HepG2 (cell line): ENCODE data around the gene STYK1. TPM values are rescaled to one million over a fixed set of nuclear protein-coding genes. Genes with fewer than 3 reads are reported as not detected.

Experiments
- HOXA9 ChIP-seq: sonication (generic); formaldehyde crosslinking; IDR thresholded peaks from 2 replicates; pipeline ENCODE4 v1.8.1; 2022; ENCODE audit warnings: missing genetic modification reagents, mild to moderate bottlenecking, moderate library complexity, borderline replicate concordance
- REXO4 ChIP-seq: sonication (generic); formaldehyde crosslinking; IDR thresholded peaks from 2 replicates; pipeline ENCODE4 v1.8.0; 2022; ENCODE audit warnings: missing genetic modification reagents, mild to moderate bottlenecking, borderline replicate concordance
- XRCC5 ChIP-seq: fragments of 200-400 bp; formaldehyde crosslinking; optimal IDR thresholded peaks from 2 replicates; pipeline ENCODE3; 2017; ENCODE audit warnings: mild to moderate bottlenecking, low read length
- ZBTB42 ChIP-seq: sonication (generic); formaldehyde crosslinking; IDR thresholded peaks from 2 replicates; pipeline ENCODE4 v1.5.0; 2020; ENCODE audit warnings: mild to moderate bottlenecking, missing genetic modification reagents
- ZNF253 ChIP-seq: sonication (generic); formaldehyde crosslinking; IDR thresholded peaks from 2 replicates; pipeline ENCODE4 v1.8.0; 2022; ENCODE audit warnings: mild to moderate bottlenecking, missing genetic modification reagents, borderline replicate concordance
- ZNF891 ChIP-seq: sonication (generic); formaldehyde crosslinking; IDR thresholded peaks from 2 replicates; pipeline ENCODE4 v1.5.0; 2020; ENCODE audit warnings: mild to moderate bottlenecking, missing genetic modification reagents
- polyA plus RNA-seq, 8 experiments: library from polyadenylated mRNA; depleted of rRNA in 3 of 8; stranded (reverse) in 7 of 8; unstranded in 1 of 8; fragments of >200 nt; fragmentation: Illumina TruSeq in 4 of 8; extraction: Trizol in 4 of 8; gene quantifications; 2 replicates each; pipeline versions ENCODE4 v1.2.1 to v1.2.3, GENCODE V29; 2011 to 2016; ENCODE audit warnings: low read depth in 4 of 8, missing spikeins in 1 of 8, mixed read lengths in 1 of 8; ENCODE audit not compliant: insufficient read depth in 1 of 8
- total RNA-seq, 5 experiments: library from RNA; depleted of rRNA; stranded (reverse); fragments of >200 nt; fragmentation: Illumina TruSeq; extraction: Trizol; gene quantifications; 2 replicates each; pipeline ENCODE4 v1.2.3, GENCODE V29; 2016; ENCODE audit warnings: low read depth in 1 of 5
- TF ChIP-seq, protein P1 (sequence below), 2 experiments: sonication (generic) in 1 of 2; formaldehyde crosslinking in 1 of 2; IDR thresholded peaks; 2 replicates each; pipeline versions ENCODE4 v1.6.1 to v1.9.0; 2014 to 2022; ENCODE audit warnings: antibody characterized with exemption in 1 of 2, borderline replicate concordance in 1 of 2, inconsistent platforms in 1 of 2, low read depth in 1 of 2, missing genetic modification reagents in 1 of 2
- TF ChIP-seq, protein P2 (sequence below): IDR thresholded peaks from 2 replicates; pipeline ENCODE4 v1.6.1; 2016; ENCODE audit warnings: low read depth, borderline replicate concordance
- TF ChIP-seq, protein P3 (sequence below), 2 experiments: fragments of 450-650 bp in 1 of 2; sonication (generic) in 1 of 2; formaldehyde crosslinking in 1 of 2; IDR thresholded peaks; 2 replicates each; pipeline versions ENCODE4 v1.6.1 to v1.8.0; 2016 to 2022; ENCODE audit warnings: antibody characterized with exemption in 1 of 2, mild to moderate bottlenecking in 1 of 2, missing genetic modification reagents in 1 of 2
- TF ChIP-seq, protein P4 (sequence below): sonication (generic); formaldehyde crosslinking; IDR thresholded peaks from 2 replicates; pipeline ENCODE4 v1.8.1; 2023; ENCODE audit warnings: missing genetic modification reagents, inconsistent platforms, borderline replicate concordance

STYK1 gene
- total and polyA plus RNA-seq, 2 of the 13 experiments (the other 11 are each of a cell fraction or from before 2014, with no cell fraction given): not detected

DNA sequence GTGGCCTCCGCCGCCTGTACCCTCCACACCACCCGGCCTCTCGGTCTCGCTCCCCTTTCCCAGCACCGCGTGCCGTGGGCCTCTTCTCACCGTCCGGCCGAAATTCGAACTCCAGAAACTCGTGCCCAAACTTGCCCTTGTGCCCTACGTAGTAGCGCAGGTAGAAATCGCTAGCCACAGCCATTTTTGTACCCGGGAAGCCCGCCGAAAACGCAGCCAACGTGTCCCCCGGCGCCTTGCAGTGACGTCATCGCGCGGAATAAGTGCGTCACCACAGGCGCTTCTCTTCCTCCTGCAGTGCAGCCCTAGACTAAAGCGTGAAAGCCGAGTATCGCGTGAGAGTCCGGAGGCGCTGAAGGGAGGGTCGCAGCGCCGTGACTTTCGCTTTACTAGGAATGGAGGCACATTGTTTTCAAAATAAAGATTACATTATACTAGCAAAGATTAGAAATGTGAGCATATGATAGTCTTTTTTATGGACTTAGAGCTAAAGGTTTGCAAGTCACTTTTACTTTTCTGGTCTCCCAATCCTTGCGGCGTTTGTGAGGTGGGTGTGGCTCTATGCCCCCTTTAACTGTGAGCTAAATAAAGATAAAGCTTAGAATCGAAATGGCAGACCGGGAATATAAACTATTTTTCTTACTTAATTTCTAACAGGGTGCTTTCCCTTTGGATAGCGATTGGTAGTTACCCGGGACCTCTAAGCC, 60.4 kb downstream of the STYK1 start, which contains the start of gene MAGOHB (continued):
- TF ChIP-seq, protein P1, sequence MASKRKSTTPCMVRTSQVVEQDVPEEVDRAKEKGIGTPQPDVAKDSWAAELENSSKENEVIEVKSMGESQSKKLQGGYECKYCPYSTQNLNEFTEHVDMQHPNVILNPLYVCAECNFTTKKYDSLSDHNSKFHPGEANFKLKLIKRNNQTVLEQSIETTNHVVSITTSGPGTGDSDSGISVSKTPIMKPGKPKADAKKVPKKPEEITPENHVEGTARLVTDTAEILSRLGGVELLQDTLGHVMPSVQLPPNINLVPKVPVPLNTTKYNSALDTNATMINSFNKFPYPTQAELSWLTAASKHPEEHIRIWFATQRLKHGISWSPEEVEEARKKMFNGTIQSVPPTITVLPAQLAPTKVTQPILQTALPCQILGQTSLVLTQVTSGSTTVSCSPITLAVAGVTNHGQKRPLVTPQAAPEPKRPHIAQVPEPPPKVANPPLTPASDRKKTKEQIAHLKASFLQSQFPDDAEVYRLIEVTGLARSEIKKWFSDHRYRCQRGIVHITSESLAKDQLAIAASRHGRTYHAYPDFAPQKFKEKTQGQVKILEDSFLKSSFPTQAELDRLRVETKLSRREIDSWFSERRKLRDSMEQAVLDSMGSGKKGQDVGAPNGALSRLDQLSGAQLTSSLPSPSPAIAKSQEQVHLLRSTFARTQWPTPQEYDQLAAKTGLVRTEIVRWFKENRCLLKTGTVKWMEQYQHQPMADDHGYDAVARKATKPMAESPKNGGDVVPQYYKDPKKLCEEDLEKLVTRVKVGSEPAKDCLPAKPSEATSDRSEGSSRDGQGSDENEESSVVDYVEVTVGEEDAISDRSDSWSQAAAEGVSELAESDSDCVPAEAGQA (IDR thresholded peaks at IDR 0.05; ENCODE audit: low read depth): peak; percentile 98
- TF ChIP-seq, protein P1 (CRISPR knock-in tag; IDR thresholded peaks at IDR 0.05; ENCODE audit: borderline replicate concordance): no peak
- TF ChIP-seq XRCC5: no peak
- TF ChIP-seq HOXA9 (CRISPR knock-in tag): no peak
- TF ChIP-seq ZNF253: no peak
- TF ChIP-seq, protein P2, sequence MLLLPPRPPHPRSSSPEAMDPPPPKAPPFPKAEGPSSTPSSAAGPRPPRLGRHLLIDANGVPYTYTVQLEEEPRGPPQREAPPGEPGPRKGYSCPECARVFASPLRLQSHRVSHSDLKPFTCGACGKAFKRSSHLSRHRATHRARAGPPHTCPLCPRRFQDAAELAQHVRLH (CRISPR knock-in tag): peak; percentile 88; the same call in 1 of the 2 replicates
- no peak for TF ChIP-seq ZBTB42 (CRISPR knock-in tag)
- TF ChIP-seq ZNF891 (CRISPR knock-in tag): peak; percentile 84; the same call in 1 of the 2 replicates
- TF ChIP-seq, protein P3, sequence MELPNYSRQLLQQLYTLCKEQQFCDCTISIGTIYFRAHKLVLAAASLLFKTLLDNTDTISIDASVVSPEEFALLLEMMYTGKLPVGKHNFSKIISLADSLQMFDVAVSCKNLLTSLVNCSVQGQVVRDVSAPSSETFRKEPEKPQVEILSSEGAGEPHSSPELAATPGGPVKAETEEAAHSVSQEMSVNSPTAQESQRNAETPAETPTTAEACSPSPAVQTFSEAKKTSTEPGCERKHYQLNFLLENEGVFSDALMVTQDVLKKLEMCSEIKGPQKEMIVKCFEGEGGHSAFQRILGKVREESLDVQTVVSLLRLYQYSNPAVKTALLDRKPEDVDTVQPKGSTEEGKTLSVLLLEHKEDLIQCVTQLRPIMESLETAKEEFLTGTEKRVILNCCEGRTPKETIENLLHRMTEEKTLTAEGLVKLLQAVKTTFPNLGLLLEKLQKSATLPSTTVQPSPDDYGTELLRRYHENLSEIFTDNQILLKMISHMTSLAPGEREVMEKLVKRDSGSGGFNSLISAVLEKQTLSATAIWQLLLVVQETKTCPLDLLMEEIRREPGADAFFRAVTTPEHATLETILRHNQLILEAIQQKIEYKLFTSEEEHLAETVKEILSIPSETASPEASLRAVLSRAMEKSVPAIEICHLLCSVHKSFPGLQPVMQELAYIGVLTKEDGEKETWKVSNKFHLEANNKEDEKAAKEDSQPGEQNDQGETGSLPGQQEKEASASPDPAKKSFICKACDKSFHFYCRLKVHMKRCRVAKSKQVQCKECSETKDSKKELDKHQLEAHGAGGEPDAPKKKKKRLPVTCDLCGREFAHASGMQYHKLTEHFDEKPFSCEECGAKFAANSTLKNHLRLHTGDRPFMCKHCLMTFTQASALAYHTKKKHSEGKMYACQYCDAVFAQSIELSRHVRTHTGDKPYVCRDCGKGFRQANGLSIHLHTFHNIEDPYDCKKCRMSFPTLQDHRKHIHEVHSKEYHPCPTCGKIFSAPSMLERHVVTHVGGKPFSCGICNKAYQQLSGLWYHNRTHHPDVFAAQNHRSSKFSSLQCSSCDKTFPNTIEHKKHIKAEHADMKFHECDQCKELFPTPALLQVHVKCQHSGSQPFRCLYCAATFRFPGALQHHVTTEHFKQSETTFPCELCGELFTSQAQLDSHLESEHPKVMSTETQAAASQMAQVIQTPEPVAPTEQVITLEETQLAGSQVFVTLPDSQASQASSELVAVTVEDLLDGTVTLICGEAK (IDR thresholded peaks at IDR 0.05): no peak
- TF ChIP-seq, protein P3 (CRISPR knock-in tag; IDR thresholded peaks at IDR 0.05): peak; percentile 67
- TF ChIP-seq, protein P4, sequence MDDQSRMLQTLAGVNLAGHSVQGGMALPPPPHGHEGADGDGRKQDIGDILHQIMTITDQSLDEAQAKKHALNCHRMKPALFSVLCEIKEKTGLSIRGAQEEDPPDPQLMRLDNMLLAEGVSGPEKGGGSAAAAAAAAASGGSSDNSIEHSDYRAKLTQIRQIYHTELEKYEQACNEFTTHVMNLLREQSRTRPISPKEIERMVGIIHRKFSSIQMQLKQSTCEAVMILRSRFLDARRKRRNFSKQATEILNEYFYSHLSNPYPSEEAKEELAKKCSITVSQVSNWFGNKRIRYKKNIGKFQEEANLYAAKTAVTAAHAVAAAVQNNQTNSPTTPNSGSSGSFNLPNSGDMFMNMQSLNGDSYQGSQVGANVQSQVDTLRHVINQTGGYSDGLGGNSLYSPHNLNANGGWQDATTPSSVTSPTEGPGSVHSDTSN (CRISPR knock-in tag): no peak
- TF ChIP-seq REXO4 (CRISPR knock-in tag): no peak
